K562 (cell line): Measurements from ENCODE around the gene MYRIP. TPM values are rescaled to one million over a fixed set of nuclear protein-coding genes. Genes with fewer than 3 reads are reported as not detected.

Source experiments
- ATAC-seq: fragments of 200-7000 bp; cut with Tn5 transposase; 3 replicates; pipeline ENCODE4 v1.9.1; 2020; ENCODE audit warnings: moderate library complexity
- BruUV-seq: library from RNA; stranded (reverse); fragments of 400-500 nt; replicated peaks from 2 replicates; lab custom pipeline; 2021; lab: Mats Ljungman, UMichigan
- CTCF ChIA-PET: fragments of 300-600 bp; formaldehyde crosslinking; extraction: SDS; loops from one replicate; lab custom pipeline; 2021; ENCODE audit warnings: low intra/inter-chr PET ratio; lab: Yijun Ruan, JAX
- POLR2A ChIA-PET: fragments of 300-600, 350-650 bp; sonication (Branson Sonifier 250); formaldehyde crosslinking; extraction: SDS; loops from one replicate; lab custom pipeline; 2021; ENCODE audit warnings: antibody characterized with exemption, inconsistent platforms; lab: Yijun Ruan, JAX
- DNase-seq, 4 experiments: peaks; one replicate each; pipeline versions ENCODE4 v3.0.0 to v3.0.0-alpha.2; 2011 to 2018; ENCODE audit warnings: low spot score in 3 of 4, mixed read lengths in 3 of 4; ENCODE audit errors: extremely low read depth in 1 of 4
- FAIRE-seq: peaks from 2 replicates; lab custom pipeline; 2011; peaks lifted over from hg19 to GRCh38; lab: Jason Lieb, UNC
- H2AFZ ChIP-seq: 2 replicates; pipeline ENCODE4 v1.6.0; 2011; ENCODE audit warnings: low read depth, low read length, control low read depth, inconsistent platforms
- H3K27ac ChIP-seq: fragments of 200-600 bp; 3 replicates; pipeline ENCODE4 v1.8.0; 2011; ENCODE audit warnings: low read depth, mild to moderate bottlenecking, control low read depth, inconsistent platforms, low read length, moderate library complexity, mixed read lengths; ENCODE audit errors: extremely low read depth
- H3K27me3 ChIP-seq, 2 experiments: fragments of 300-600 bp in 1 of 2; 2 replicates in 1 of 2; 3 replicates in 1 of 2; pipeline versions ENCODE4 v1.6.0 to v1.8.0; 2011; ENCODE audit warnings: inconsistent platforms in 2 of 2, low read length in 2 of 2, mild to moderate bottlenecking in 1 of 2, mixed read lengths in 1 of 2, moderate library complexity in 1 of 2; ENCODE audit not compliant: control insufficient read depth in 2 of 2, insufficient read depth in 2 of 2
- H3K36me3 ChIP-seq: fragments of 300-600 bp; 3 replicates; pipeline ENCODE4 v1.8.0; 2011; ENCODE audit warnings: mild to moderate bottlenecking, low read length, inconsistent platforms; ENCODE audit not compliant: control insufficient read depth, insufficient read depth
- H3K4me1 ChIP-seq, 2 experiments: fragments of 200-600 bp in 1 of 2; replicated peaks in 1 of 2; 2 replicates in 1 of 2; 3 replicates in 1 of 2; pipeline versions ENCODE4 v1.5.1 to v1.8.0; 2011; ENCODE audit warnings: inconsistent platforms in 2 of 2, low read length in 2 of 2, mild to moderate bottlenecking in 1 of 2, mixed read lengths in 1 of 2, moderate library complexity in 1 of 2; ENCODE audit not compliant: control insufficient read depth in 2 of 2, insufficient read depth in 2 of 2
- H3K4me2 ChIP-seq: 2 replicates; pipeline ENCODE4 v1.6.1; 2011; ENCODE audit warnings: low read length, control low read depth, inconsistent platforms, mixed read lengths; ENCODE audit not compliant: insufficient read depth
- H3K4me3 ChIP-seq: fragments of 200-600 bp; sonication (generic), shearing (Covaris generic); 2 replicates; pipeline ENCODE4 v1.5.1; 2016; ENCODE audit warnings: control low read depth, inconsistent platforms
- H3K79me2 ChIP-seq: fragments of 200-600 bp; 3 replicates; pipeline ENCODE4 v1.8.0; 2011; ENCODE audit warnings: low read length, inconsistent platforms; ENCODE audit not compliant: control insufficient read depth, insufficient read depth
- H3K9ac ChIP-seq, 2 experiments: 2 replicates each; pipeline versions ENCODE4 v1.6.0 to v1.6.1; 2011; ENCODE audit warnings: low read depth in 2 of 2, low read length in 2 of 2, control low read depth in 1 of 2, inconsistent platforms in 1 of 2, mild to moderate bottlenecking in 1 of 2, mixed read lengths in 1 of 2; ENCODE audit not compliant: insufficient read depth in 1 of 2
- H3K9me1 ChIP-seq: one replicate; pipeline ENCODE4 v1.6.0; 2011; ENCODE audit warnings: inconsistent platforms, mild to moderate bottlenecking, low read length, moderate library complexity; ENCODE audit not compliant: control insufficient read depth, insufficient read depth
- H3K9me3 ChIP-seq: replicated peaks from 2 replicates; pipeline ENCODE4 v1.5.1; 2011; ENCODE audit warnings: low read depth, low read length, inconsistent platforms; ENCODE audit not compliant: control insufficient read depth, insufficient read depth
- H4K20me1 ChIP-seq: replicated peaks from 2 replicates; pipeline ENCODE4 v1.6.1; 2011; ENCODE audit warnings: low read length, inconsistent platforms, mixed read lengths; ENCODE audit not compliant: control insufficient read depth, insufficient read depth
- CEBPG ChIP-seq, 3 experiments: fragments of 200-800 bp in 1 of 3; sonication (Bioruptor generic) in 1 of 3; sonication (generic) in 1 of 3; formaldehyde crosslinking in 1 of 3; IDR thresholded peaks in 2 of 3; conservative IDR thresholded peaks in 1 of 3; 2 replicates each; pipeline versions ENCODE4 v1.6.1 to v1.8.0; 2016 to 2022; ENCODE audit warnings: missing compliant biosample characterization in 2 of 3, missing genetic modification characterization in 2 of 3, mild to moderate bottlenecking in 1 of 3, missing genetic modification reagents in 1 of 3
- FOXM1 ChIP-seq, 2 experiments: fragments of 450-650 bp in 1 of 2; sonication (generic) in 1 of 2; formaldehyde crosslinking in 1 of 2; IDR thresholded peaks; 2 replicates each; pipeline versions ENCODE4 v1.6.1 to v1.9.0; 2017 to 2022; ENCODE audit warnings: low read depth in 2 of 2, mild to moderate bottlenecking in 2 of 2, missing genetic modification reagents in 1 of 2, moderate library complexity in 1 of 2
- HLTF ChIP-seq: fragments of 450-650 bp; IDR thresholded peaks from 2 replicates; pipeline ENCODE4 v1.6.1; 2016
- HSF4 ChIP-seq: fragments of 250-450 bp; sonication (Bioruptor Pico); IDR thresholded peaks from 2 replicates; pipeline ENCODE4 v2.1.2; 2022; ENCODE audit warnings: mild to moderate bottlenecking, moderate library complexity, borderline replicate concordance
- L3MBTL2 ChIP-seq: fragments of 450-650 bp; IDR thresholded peaks from 2 replicates; pipeline ENCODE4 v1.6.1; 2016; ENCODE audit warnings: mild to moderate bottlenecking, moderate library complexity
- MAFF ChIP-seq: IDR thresholded peaks from 2 replicates; pipeline ENCODE4 v1.6.1; 2012; ENCODE audit warnings: low read length, improper control_type of control experiment
- NEUROD1 ChIP-seq: fragments of 150-350 bp; IDR thresholded peaks from 2 replicates; pipeline ENCODE4 v1.6.1; 2014; ENCODE audit warnings: borderline replicate concordance, low read length, low read depth; ENCODE audit not compliant: partially characterized antibody
- NFE2L1 ChIP-seq: fragments of 450-650 bp; IDR thresholded peaks from 2 replicates; pipeline ENCODE4 v1.6.1; 2016; ENCODE audit warnings: missing genetic modification characterization, low read depth, mild to moderate bottlenecking, missing compliant biosample characterization, moderate library complexity, borderline replicate concordance
- RBM39 ChIP-seq: fragments of 200-400 bp; formaldehyde crosslinking; optimal IDR thresholded peaks from 2 replicates; pipeline ENCODE3; 2018; ENCODE audit warnings: low read depth, low read length
- STAT6 ChIP-seq: sonication (generic); formaldehyde crosslinking; IDR thresholded peaks from 2 replicates; pipeline ENCODE4 v1.8.1; 2023; ENCODE audit warnings: mild to moderate bottlenecking, missing genetic modification reagents
- ZNF644 ChIP-seq: fragments of 200-800 bp; sonication (Bioruptor generic); IDR thresholded peaks from 2 replicates; pipeline ENCODE4 v1.6.1; 2016; ENCODE audit warnings: low read depth, missing genetic modification characterization, missing compliant biosample characterization
- WGBS: fragments of 100-300 bp; shearing (Covaris generic); methylation state at CpG from one replicate; pipeline ENCODE4 v1.1.6; 2016; ENCODE audit warnings: low coverage, mixed read lengths; ENCODE audit not compliant: insufficient coverage; ENCODE audit errors: missing lambda C conversion rate; 5-methylcytosine and 5-hydroxymethylcytosine counted together
- in situ Hi-C: fragments of 300-500 bp; cut with MboI; formaldehyde crosslinking; loops from 4 replicates; pipeline ENCODE4 v1.15.0; 2018; ENCODE audit warnings: inconsistent platforms, mixed read lengths
- intact Hi-C: fragments of 100-400 bp; cut with micrococcal nuclease; formaldehyde crosslinking; loops from 2 replicates; pipeline ENCODE4 v1.14.2; 2022
- polyA plus RNA-seq, 8 experiments: library from polyadenylated mRNA; depleted of rRNA in 4 of 8; stranded (reverse) in 5 of 8; unstranded in 3 of 8; fragments of >200 nt; fragmentation: Nextera tagmentation in 2 of 8; fragmentation: Illumina TruSeq in 1 of 8; extraction: Ambion mirVana in 2 of 8; extraction: Trizol in 1 of 8; gene quantifications; 2 replicates each; pipeline versions ENCODE4 v1.2.1 to v1.2.3, GENCODE V29; 2011 to 2014; ENCODE audit warnings: inconsistent platforms in 1 of 8, missing spikeins in 1 of 8
- total RNA-seq, 7 experiments: library from RNA; depleted of rRNA in 6 of 7; stranded (reverse); fragments of >200 nt in 6 of 7; fragmentation: Illumina TruSeq in 2 of 7; extraction: Trizol in 2 of 7; gene quantifications; 2 replicates each; pipeline versions ENCODE4 v1.2.1 to v1.2.3, GENCODE V29; 2011 to 2021; ENCODE audit warnings: low replicate concordance in 1 of 7
- TF ChIP-seq, protein P1 (sequence below): fragments of 250-450 bp; sonication (Bioruptor Pico); IDR thresholded peaks from 2 replicates; pipeline ENCODE4 v1.8.0; 2022; ENCODE audit warnings: moderate library complexity, mild to moderate bottlenecking, inconsistent platforms
- TF ChIP-seq, protein P2 (sequence below), 3 experiments: IDR thresholded peaks in 2 of 3; conservative IDR thresholded peaks in 1 of 3; 2 replicates each; pipeline ENCODE4 v1.5.1; 2011 to 2012; ENCODE audit warnings: low read length in 3 of 3, mild to moderate bottlenecking in 3 of 3, control low read depth in 2 of 3, improper control_type of control experiment in 1 of 3, inconsistent platforms in 1 of 3, low read depth in 1 of 3, mixed read lengths in 1 of 3, moderate library complexity in 1 of 3; ENCODE audit not compliant: insufficient read depth in 2 of 3

Gene MYRIP
- total and polyA plus RNA-seq, 9 of the 15 experiments (the other 6 are each of a cell fraction or from before 2014, with no cell fraction given): 0.03 to 0.12 TPM; not detected in 7

DNA sequence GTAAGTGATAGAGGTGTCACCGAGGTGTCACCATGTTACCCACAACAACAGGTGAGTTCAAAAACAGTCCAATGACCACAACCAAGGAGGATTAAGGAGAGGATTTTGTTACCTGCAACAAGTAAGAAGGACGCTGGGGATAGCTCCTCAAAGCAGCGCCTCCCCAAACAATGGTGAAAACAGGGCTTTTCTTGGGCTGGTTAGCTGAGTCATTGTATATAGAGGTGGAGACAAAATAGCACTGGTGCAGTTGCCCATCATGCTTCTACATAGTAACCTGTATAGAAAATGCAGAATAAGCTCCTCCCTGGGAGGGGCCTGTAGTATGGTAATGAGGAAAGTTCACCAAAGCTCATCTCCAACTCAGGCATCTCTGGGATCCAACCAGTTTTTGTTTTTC lies 383.2 kb downstream of the MYRIP start:
- no peaks in the 10 kb centered on the region for H3K9me1 ChIP-seq
- peak; percentile 95 for ATAC-seq
- no peaks in the 10 kb centered on the region for H3K9me3 ChIP-seq
- intact Hi-C loops (loop anchor here (1.0 to 10.0 kb wide), 5 partner anchors 50 to 1692 kb away; no protein-coding TSS in a partner anchor), in situ Hi-C loops (loop anchor here (5.0 to 10.0 kb wide), 2 partner anchors 125 to 242 kb away; no protein-coding TSS in a partner anchor)
- H4K20me1 ChIP-seq: no peaks in the 10 kb centered on the region
- H3K4me3 ChIP-seq: no peak overlapping the region
- H3K9ac ChIP-seq: no peak overlapping the region
- peak; percentile 85 for FAIRE-seq
- 6% methylated on average over 3 of the region's 3 CpGs for WGBS
- no TSS peak for BruUV-seq
- H3K27ac ChIP-seq: peak overlapping the region; percentile 31; the same call in 1 of the 3 replicates
- peak overlapping the region; percentile 89 for H2AFZ ChIP-seq
- CTCF ChIA-PET: interaction anchor here (1.3 to 4.6 kb wide), 4 partner anchors 48 to 135 kb away, joined by 4 to 90 read pairs (median 8); partner anchors contain the start of gene EIF1B
- peaks cover 0 to 35% of the 10 kb centered on the region in 2 experiments; a peak in 2 of 5 replicates for H3K27me3 ChIP-seq
- POLR2A ChIA-PET: interaction anchor here (0.6 to 2.6 kb wide), 9 partner anchors 39 to 1714 kb away, joined by 3 to 35 read pairs (median 6); partner anchors contain the start of genes EIF1B and RPL14
- peak overlapping the region; percentile 57 for H3K4me2 ChIP-seq
- peak in 3 of 4 experiments; percentile 32 to 65 (median 57) for DNase-seq
- peaks cover 3 to 9% of the 10 kb centered on the region in 2 experiments; a peak in 2 of 5 replicates for H3K4me1 ChIP-seq
- H3K79me2 ChIP-seq: no peaks in the 10 kb centered on the region
- no peaks in the 10 kb centered on the region for H3K36me3 ChIP-seq
- TF ChIP-seq NEUROD1 (peak; percentile 16), HLTF (no peak), RBM39 (no peak), ZNF644 (tag) (no peak), STAT6 (CRISPR knock-in tag) (no peak), CEBPG (CRISPR knock-in tag; IDR thresholded peaks at IDR 0.05) (no peak), CEBPG (tag; conservative IDR thresholded peaks at IDR 0.05 in 1 of 2, IDR thresholded peaks at IDR 0.05 in 1 of 2) (no peak), HSF4 (CRISPR knock-in tag) (no peak), FOXM1 (IDR thresholded peaks at IDR 0.05; ENCODE audit: low read depth) (no peak), FOXM1 (CRISPR knock-in tag; IDR thresholded peaks at IDR 0.05; ENCODE audit: low read depth) (no peak), NFE2L1 (peak; percentile 83), L3MBTL2 (peak; percentile 20; the same call in 1 of the 2 replicates), MAFF (peak; percentile 86)
- TF ChIP-seq, protein P1, sequence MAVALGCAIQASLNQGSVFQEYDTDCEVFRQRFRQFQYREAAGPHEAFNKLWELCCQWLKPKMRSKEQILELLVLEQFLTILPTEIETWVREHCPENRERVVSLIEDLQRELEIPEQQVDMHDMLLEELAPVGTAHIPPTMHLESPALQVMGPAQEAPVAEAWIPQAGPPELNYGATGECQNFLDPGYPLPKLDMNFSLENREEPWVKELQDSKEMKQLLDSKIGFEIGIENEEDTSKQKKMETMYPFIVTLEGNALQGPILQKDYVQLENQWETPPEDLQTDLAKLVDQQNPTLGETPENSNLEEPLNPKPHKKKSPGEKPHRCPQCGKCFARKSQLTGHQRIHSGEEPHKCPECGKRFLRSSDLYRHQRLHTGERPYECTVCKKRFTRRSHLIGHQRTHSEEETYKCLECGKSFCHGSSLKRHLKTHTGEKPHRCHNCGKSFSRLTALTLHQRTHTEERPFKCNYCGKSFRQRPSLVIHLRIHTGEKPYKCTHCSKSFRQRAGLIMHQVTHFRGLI (CRISPR knock-in tag): no peak
- TF ChIP-seq, protein P2, sequence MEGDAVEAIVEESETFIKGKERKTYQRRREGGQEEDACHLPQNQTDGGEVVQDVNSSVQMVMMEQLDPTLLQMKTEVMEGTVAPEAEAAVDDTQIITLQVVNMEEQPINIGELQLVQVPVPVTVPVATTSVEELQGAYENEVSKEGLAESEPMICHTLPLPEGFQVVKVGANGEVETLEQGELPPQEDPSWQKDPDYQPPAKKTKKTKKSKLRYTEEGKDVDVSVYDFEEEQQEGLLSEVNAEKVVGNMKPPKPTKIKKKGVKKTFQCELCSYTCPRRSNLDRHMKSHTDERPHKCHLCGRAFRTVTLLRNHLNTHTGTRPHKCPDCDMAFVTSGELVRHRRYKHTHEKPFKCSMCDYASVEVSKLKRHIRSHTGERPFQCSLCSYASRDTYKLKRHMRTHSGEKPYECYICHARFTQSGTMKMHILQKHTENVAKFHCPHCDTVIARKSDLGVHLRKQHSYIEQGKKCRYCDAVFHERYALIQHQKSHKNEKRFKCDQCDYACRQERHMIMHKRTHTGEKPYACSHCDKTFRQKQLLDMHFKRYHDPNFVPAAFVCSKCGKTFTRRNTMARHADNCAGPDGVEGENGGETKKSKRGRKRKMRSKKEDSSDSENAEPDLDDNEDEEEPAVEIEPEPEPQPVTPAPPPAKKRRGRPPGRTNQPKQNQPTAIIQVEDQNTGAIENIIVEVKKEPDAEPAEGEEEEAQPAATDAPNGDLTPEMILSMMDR (IDR thresholded peaks at IDR 0.05 in 2 of 3, conservative IDR thresholded peaks at IDR 0.05 in 1 of 3; ENCODE audit: insufficient read depth in 2 of 3, low read depth in 1 of 3, low read length in 3 of 3): peak in 2 of 3 experiments; percentile 18 to 22; a peak in 1 of 6 replicates
